ENCODE results near the gene C1QC.
"Not testable (repeated sequence)": the region's sequence is repeated elsewhere in the genome, so short reads cannot be mapped to it uniquely, and the experiment has no call there.

Gene C1QC

DNA sequence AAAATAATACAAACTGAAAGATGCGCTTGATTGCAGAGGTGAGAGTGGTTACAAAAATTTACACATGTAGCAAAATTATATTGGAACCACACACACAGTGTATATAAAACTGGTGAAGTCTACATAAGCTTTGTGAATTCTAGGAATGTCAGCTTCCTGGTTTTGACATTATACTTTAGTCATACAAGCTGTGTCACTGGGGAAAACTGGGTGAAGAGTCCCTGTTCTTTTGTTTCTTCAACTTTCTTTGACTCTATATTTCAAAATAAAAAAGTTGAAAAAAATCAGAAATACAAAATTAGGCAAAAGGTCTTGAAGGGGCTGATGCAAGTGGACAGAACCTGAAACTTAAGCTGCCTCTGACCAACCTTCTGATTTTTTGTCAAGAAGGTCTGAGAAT lies 3.0 kb downstream of the C1QC start:
- ATAC-seq (ENCODE audit: low read depth) (no peak), DNase-seq (ENCODE audit: low spot score in 2 of 2) (no peak)
- H3K27ac Mint-ChIP-seq = no peak overlapping the region
- no peaks in the 10 kb centered on the region for H3K9me3 Mint-ChIP-seq
- peaks cover 8% of the 10 kb centered on the region for H3K27me3 Mint-ChIP-seq
- no peaks in the 10 kb centered on the region for H3K36me3 Mint-ChIP-seq
- H3K4me1 Mint-ChIP-seq = no peaks in the 10 kb centered on the region
- H3K4me3 Mint-ChIP-seq = no peak overlapping the region

- Mint-ChIP-seq H3K9me3 (no peaks in the 10 kb centered on the region), H3K4me3 (no peak overlapping the region), H3K27ac (no peak overlapping the region), H3K36me3 (no peaks in the 10 kb centered on the region), H3K4me1 (no peaks in the 10 kb centered on the region), H3K27me3 (peaks cover 5% of the 10 kb centered on the region)
- DNase-seq (ENCODE audit: low spot score in 2 of 2) = no peak
- ATAC-seq (ENCODE audit: low read depth) = no peak
These were observed 6.8 kb downstream of the C1QC start for GRCh38 chr1:22650089-22650693.

- no peak for ATAC-seq (ENCODE audit: low read depth)
These were observed 8.8 kb downstream of the C1QC start for GRCh38 chr1:22651941-22652856.

GRCh38 chr1:22652881-22653316 lies 9.5 kb downstream of the C1QC start, which contains the start of gene C1QB:
Gene C1QB, plus strand, starts transcription at chr1:22653236. Its CDS starts 6,227 bp downstream, at chr1:22659463.
- Mint-ChIP-seq H3K27ac (no peak within 1 kb of the TSS), H3K4me3 (no peak within 1 kb of the TSS)

More at GRCh38 chr1:22651941-22652856, 8.8 kb downstream of the C1QC start:
- Mint-ChIP-seq H3K27me3 (peaks cover 6% of the 10 kb centered on the region), H3K27ac (no peak overlapping the region), H3K36me3 (no peaks in the 10 kb centered on the region), H3K9me3 (no peaks in the 10 kb centered on the region), H3K4me3 (no peak overlapping the region), H3K4me1 (no peaks in the 10 kb centered on the region)
- no peak for DNase-seq (ENCODE audit: low spot score in 2 of 2)

GRCh38 chr1:22654692-22655091 lies 11.3 kb downstream of the C1QC start:
- Mint-ChIP-seq H3K9me3 (peaks cover 4% of the 10 kb centered on the region), H3K27me3 (peaks cover 16% of the 10 kb centered on the region), H3K4me3 (no peak overlapping the region), H3K27ac (no peak overlapping the region), H3K36me3 (no peaks in the 10 kb centered on the region), H3K4me1 (no peaks in the 10 kb centered on the region)
- DNase-seq (ENCODE audit: low spot score in 2 of 2) (no peak), ATAC-seq (ENCODE audit: low read depth) (no peak)

More at GRCh38 chr1:22652881-22653316, 9.5 kb downstream of the C1QC start, which contains the start of gene C1QB:
- Mint-ChIP-seq H3K9me3 (no peaks in the 10 kb centered on the region), H3K4me1 (no peaks in the 10 kb centered on the region), H3K27me3 (peaks cover 6% of the 10 kb centered on the region), H3K36me3 (no peaks in the 10 kb centered on the region)
- ATAC-seq (ENCODE audit: low read depth) (no peak), DNase-seq (ENCODE audit: low spot score in 2 of 2) (no peak)

- DNase-seq (ENCODE audit: low spot score in 2 of 2) (no peak), ATAC-seq (ENCODE audit: low read depth) (no peak)
- no peaks in the 10 kb centered on the region for H3K36me3 Mint-ChIP-seq
- no peak overlapping the region for H3K27ac Mint-ChIP-seq
- no peaks in the 10 kb centered on the region for H3K4me1 Mint-ChIP-seq
- peaks cover 21% of the 10 kb centered on the region for H3K27me3 Mint-ChIP-seq
- H3K4me3 Mint-ChIP-seq = no peak overlapping the region
- H3K9me3 Mint-ChIP-seq = peaks cover 4% of the 10 kb centered on the region
These were observed 15.1 kb downstream of the C1QC start for GRCh38 chr1:22658385-22659163.

DNA sequence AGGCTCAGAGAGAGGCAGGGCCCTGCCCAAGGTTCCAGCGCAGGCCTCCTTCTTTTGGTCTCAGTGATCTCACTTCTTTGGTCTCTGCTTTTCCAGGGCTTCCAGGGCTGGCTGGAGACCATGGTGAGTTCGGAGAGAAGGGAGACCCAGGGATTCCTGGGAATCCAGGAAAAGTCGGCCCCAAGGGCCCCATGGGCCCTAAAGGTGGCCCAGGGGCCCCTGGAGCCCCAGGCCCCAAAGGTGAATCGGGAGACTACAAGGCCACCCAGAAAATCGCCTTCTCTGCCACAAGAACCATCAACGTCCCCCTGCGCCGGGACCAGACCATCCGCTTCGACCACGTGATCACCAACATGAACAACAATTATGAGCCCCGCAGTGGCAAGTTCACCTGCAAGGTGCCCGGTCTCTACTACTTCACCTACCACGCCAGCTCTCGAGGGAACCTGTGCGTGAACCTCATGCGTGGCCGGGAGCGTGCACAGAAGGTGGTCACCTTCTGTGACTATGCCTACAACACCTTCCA lies 17.3 kb downstream of the C1QC start:
- H3K4me1 Mint-ChIP-seq = no peaks in the 10 kb centered on the region
- no peaks in the 10 kb centered on the region for H3K36me3 Mint-ChIP-seq
- peaks cover 23% of the 10 kb centered on the region for H3K27me3 Mint-ChIP-seq
- H3K9me3 Mint-ChIP-seq = peaks cover 4% of the 10 kb centered on the region
- DNase-seq (ENCODE audit: low spot score in 2 of 2) = no peak
- H3K27ac Mint-ChIP-seq = no peak overlapping the region
- H3K4me3 Mint-ChIP-seq = no peak overlapping the region
- no peak for ATAC-seq (ENCODE audit: low read depth)

GRCh38 chr1:22661880-22662279 lies 18.4 kb downstream of the C1QC start:
- DNase-seq (ENCODE audit: low spot score in 2 of 2) (no peak), ATAC-seq (ENCODE audit: low read depth) (no peak)
- H3K27me3 Mint-ChIP-seq = peaks cover 20% of the 10 kb centered on the region
- H3K36me3 Mint-ChIP-seq = no peaks in the 10 kb centered on the region
- H3K4me3 Mint-ChIP-seq = no peak overlapping the region
- H3K9me3 Mint-ChIP-seq = peaks cover 4% of the 10 kb centered on the region
- no peak overlapping the region for H3K27ac Mint-ChIP-seq
- H3K4me1 Mint-ChIP-seq = no peaks in the 10 kb centered on the region

GRCh38 chr1:22662318-22662717 lies 18.9 kb downstream of the C1QC start:
- H3K4me3 Mint-ChIP-seq = no peak overlapping the region
- peaks cover 4% of the 10 kb centered on the region for H3K9me3 Mint-ChIP-seq
- no peaks in the 10 kb centered on the region for H3K4me1 Mint-ChIP-seq
- H3K27me3 Mint-ChIP-seq = peaks cover 20% of the 10 kb centered on the region
- H3K36me3 Mint-ChIP-seq = no peaks in the 10 kb centered on the region
- DNase-seq (ENCODE audit: low spot score in 2 of 2) = no peak
- no peak overlapping the region for H3K27ac Mint-ChIP-seq
- no peak for ATAC-seq (ENCODE audit: low read depth)

GRCh38 chr1:22662986-22663408 lies 19.6 kb downstream of the C1QC start:
- ATAC-seq (ENCODE audit: low read depth) (no peak), DNase-seq (ENCODE audit: low spot score in 2 of 2) (no peak)
- Mint-ChIP-seq H3K36me3 (no peaks in the 10 kb centered on the region), H3K4me1 (no peaks in the 10 kb centered on the region), H3K27me3 (peaks cover 23% of the 10 kb centered on the region), H3K4me3 (no peak overlapping the region), H3K27ac (no peak overlapping the region), H3K9me3 (peaks cover 4% of the 10 kb centered on the region)

DNA sequence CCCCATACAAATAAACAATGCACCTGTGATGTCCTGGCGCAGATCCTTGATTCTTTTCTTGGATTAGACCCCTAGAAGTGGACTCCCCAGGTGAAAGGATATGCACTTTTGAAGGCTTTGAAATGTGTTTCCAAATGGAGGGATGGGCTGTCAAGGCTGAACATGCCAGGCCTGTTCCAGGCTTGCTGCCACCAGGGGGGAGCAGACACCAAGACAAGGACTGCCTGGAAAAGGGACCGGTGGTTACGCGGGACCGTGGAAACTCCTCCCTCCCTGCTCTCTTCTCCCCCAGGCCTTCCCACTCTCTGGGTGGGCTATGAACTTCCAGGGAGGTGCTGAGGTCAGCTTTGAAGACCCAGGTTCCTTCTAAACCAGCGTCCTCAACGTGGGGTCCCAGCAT lies 22.3 kb downstream of the C1QC start:
- peaks cover 15% of the 10 kb centered on the region for H3K27me3 Mint-ChIP-seq
- H3K4me1 Mint-ChIP-seq = no peaks in the 10 kb centered on the region
- H3K4me3 Mint-ChIP-seq = no peak overlapping the region
- H3K9me3 Mint-ChIP-seq = no peaks in the 10 kb centered on the region
- DNase-seq (ENCODE audit: low spot score in 2 of 2) = no peak
- H3K36me3 Mint-ChIP-seq = no peaks in the 10 kb centered on the region
- no peak for ATAC-seq (ENCODE audit: low read depth)
- H3K27ac Mint-ChIP-seq = no peak overlapping the region

- no peaks in the 10 kb centered on the region for H3K9me3 Mint-ChIP-seq
- no peaks in the 10 kb centered on the region for H3K36me3 Mint-ChIP-seq
- no peak overlapping the region for H3K4me3 Mint-ChIP-seq
- H3K4me1 Mint-ChIP-seq = no peaks in the 10 kb centered on the region
- ATAC-seq (ENCODE audit: low read depth) (no peak), DNase-seq (ENCODE audit: low spot score in 2 of 2) (no peak)
- H3K27me3 Mint-ChIP-seq = peaks cover 13% of the 10 kb centered on the region
- H3K27ac Mint-ChIP-seq = no peak overlapping the region
These were observed 23.0 kb downstream of the C1QC start for GRCh38 chr1:22666412-22666811.

DNA sequence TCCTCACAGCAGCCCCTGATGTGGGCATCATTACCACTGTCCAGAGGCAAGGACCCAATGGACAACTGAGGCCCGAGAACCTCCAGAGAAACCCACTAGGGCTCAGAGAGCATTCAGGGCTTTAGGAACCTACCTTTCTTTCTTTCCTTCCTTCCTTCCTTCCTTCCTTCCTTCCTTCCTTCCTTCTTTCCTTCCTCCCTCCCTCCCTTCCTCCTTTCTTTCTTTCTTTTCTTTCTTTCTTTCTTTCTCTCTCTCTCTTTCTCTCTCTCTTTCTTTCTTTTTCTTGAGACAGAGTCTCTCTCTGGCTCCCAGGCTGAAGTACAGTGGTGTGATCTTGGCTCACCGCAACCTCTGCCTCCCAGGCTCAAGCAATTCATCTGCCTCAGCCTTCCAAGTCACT lies 25.4 kb downstream of the C1QC start:
- DNase-seq (ENCODE audit: low spot score in 2 of 2); H3K4me3 Mint-ChIP-seq; H3K4me1 Mint-ChIP-seq; H3K9me3 Mint-ChIP-seq; H3K36me3 Mint-ChIP-seq; H3K27ac Mint-ChIP-seq; ATAC-seq (ENCODE audit: low read depth): not testable (repeated sequence)
- peaks cover 14% of the 10 kb centered on the region for H3K27me3 Mint-ChIP-seq
